Hematopoietic multipotent progenitor cell treated with erythropoietin and hydrocortisone succinate and interleukin-3 and kit ligand, for 4 days (in vitro differentiated cells): ENCODE data around the gene CRYL1.
A peak's percentile ranks its signal among the peaks of the same experiment; 100 is the strongest.

Experiments used
- DNase-seq: peaks from one replicate; pipeline ENCODE4 v3.0.0-alpha.2; 2015

CRYL1 gene, protein sequence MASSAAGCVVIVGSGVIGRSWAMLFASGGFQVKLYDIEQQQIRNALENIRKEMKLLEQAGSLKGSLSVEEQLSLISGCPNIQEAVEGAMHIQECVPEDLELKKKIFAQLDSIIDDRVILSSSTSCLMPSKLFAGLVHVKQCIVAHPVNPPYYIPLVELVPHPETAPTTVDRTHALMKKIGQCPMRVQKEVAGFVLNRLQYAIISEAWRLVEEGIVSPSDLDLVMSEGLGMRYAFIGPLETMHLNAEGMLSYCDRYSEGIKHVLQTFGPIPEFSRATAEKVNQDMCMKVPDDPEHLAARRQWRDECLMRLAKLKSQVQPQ

GRCh38 chr13:20525601-20526544 is at the start of gene CRYL1:
Gene CRYL1 (minus strand): TSS chr13:20525857. CDS start chr13:20525794, 63 bp downstream.
- peak; percentile 86 for DNase-seq

DNA sequence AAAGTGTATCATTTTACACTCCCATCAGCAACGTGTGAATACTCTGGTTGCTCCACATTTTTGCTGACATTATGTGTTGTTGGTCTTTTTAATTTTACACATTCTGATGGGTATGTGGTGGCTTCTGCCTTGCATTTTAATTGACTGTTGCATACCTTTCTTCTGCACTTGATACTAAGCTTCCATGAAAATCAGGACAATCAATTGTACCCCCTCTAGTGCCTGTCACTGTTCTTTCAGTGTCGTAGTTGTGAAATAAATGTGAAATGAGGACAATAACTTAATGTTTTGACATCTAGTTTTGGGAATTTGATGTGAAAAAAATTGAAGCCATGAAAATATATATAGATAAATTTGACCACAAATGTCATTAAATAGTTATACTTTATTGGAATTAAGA is 48.0 kb upstream of the CRYL1 start:
- no peak for DNase-seq

DNA sequence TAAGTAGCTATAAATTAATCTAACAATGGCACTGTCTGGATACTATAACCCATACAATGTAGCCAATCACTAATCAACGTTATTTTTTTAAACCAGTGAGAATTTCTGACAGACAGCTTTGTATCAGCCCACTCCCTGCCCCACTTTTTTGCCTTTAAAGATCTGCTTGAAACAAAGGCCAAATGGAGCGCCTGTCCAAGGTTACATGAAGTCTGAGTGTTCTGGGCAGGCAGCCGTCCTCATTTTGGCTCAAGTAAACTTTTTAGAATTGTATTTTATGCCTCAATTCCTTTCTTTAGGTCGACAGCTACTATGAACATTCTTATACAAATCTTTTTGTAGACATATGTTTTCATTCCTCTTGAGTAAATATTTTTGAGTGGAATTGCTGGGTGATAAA is 47.5 kb upstream of the CRYL1 start:
- DNase-seq = no peak

GRCh38 chr13:20571676-20572075 is 46.0 kb upstream of the CRYL1 start:
- DNase-seq = no peak

DNA sequence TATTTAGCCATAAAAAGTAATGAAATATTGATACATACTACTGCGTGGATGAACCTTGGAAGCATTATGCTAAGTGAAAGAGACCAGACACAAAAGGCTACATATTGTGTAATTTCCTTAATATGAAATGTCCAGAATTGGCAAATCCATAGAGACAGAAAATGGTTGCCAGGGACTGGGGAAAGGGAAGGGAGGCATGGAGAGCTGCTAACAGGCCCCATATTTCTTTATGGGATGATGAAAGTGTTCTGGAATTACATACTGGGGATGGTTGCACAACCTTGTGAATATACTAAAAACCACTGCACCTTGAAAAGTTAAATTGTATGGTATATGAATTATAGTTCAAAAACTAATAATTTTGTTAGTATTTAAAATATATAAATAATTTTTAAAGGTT is 44.9 kb upstream of the CRYL1 start:
- DNase-seq = no peak

GRCh38 chr13:20567881-20568528 is 42.3 kb upstream of the CRYL1 start:
- no peak for DNase-seq

GRCh38 chr13:20566898-20567874 is 41.5 kb upstream of the CRYL1 start, which contains the start of gene IFT88:
Gene IFT88 (plus strand): TSS chr13:20567157. CDS start chr13:20574386, 7,229 bp downstream.
- peak; percentile 96 for DNase-seq

DNA sequence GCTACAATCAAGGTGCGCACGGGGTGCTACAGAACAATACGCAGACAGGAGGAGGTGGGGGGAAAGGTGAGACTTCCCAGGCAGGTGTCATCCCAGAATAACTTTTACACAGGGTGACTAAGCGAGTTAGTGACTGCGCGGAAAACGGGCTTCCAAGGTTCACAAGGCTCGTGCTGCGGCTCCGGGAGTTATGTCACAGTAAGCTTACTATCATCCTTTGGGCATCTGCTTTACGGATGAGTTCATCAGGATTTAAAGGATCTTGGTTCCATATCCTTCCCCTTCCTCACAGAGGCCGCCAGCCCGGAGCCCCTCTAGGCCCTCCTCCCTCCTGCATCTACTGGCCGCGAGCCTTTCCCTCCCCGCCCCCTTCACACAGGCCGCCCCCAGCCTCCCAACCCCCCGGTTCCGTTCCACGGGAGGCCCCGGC is 40.8 kb upstream of the CRYL1 start:
- DNase-seq = no peak

DNA sequence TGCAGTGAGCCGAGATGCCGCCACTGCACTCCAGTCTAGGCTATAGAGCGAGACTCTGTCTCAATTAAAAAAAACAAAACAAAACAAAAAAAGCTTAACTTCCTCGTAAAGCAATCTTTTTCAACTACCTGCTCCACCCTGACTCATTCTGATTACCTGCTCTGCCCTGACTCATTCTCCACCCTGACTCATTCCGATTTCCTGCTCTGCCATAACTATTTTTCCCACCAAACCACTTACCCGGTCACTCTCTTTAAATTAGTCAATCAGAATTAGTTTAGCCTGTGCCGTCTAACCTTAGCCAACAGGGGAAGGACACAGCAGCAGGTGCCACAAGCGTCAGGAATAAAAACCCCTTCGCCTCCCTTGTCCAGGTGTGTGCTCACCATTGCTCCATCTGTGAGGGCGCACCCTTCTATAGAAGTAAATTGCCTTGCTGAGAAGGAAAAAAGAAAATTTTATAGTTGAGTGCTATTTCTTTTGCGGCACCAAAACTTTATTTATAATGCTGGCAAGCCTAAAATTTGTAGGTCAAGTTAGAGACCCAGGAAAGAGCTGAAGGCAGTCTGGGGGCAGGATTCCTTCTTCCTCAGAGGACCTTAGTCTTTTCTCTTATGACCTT is 39.6 kb upstream of the CRYL1 start:
- peak; percentile 40 for DNase-seq

- DNase-seq = no peak
Measured at GRCh38 chr13:20561741-20562140, 36.1 kb upstream of the CRYL1 start.

DNA sequence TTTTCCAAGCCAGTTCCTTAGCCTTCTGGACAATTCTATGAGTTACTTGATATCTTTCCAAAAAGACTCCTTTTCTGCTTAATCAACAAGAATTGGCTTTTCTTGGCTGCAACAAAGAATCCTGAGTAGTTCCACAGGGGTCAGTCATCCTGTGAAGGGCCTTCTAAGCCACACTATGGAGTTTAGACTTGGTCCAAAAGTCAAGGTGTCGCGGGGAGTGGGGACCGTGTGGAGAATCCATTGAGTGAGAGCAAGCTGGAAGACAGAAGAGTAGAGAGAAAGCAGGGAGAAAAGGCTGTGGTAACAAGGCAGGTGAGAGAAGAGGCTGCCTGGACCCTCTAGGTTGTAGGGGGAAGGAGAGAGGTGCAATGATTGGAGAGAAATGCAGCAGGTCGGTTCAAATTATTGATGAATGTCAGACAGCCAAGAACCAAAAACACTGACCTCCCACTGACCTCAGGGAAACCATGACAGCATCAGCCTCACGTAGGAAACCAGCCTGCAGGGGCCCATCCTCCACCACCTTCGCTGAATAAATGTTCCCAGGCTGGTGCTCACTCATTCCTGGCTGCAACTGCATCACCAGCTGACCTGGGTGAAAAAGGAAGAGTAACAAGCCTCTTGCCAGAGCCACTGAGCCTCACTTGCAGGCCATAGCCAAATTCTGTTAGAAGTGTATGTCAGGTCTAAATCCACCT is 34.2 kb upstream of the CRYL1 start:
- no peak for DNase-seq

GRCh38 chr13:20558982-20559381 is 33.3 kb upstream of the CRYL1 start:
- DNase-seq = no peak

DNA sequence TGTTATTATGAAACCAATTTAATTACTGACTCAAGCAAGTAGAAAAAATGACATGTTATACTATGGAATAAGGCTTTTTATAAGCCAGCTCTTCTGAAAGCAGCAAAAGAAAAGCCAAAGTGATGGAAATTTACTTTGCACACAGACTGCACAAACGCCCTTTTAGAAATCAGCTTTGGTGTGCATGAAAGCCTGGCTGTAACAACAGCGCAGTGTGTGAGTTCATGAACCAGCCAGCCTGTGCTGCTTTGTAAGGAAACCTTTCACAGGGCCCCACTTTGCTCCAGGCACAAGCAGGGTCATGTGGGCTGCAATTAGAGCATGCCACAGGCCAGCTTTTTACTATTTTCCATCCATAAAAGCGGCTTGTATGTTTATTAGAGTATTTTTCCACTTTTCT is 27.7 kb upstream of the CRYL1 start:
- no peak for DNase-seq

DNA sequence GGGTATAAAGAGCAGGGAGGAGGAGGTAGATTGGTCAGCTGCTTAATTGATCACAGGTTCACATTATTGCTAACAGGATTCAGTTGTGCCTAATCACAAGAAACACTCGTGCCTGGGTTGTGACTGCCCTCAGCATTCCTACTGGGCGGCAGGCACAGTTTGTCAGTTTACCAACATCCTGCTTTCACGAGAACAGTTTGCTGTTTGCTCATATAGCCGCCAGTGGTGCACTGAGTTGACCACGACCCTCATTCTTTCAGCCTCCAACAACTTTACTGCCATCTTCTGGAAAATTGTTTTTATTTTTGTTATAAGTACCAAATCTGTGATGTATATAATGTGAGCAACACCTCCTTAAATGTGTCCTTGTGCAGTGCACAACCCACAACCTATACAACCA is 25.1 kb upstream of the CRYL1 start:
- peak; percentile 60 for DNase-seq

DNA sequence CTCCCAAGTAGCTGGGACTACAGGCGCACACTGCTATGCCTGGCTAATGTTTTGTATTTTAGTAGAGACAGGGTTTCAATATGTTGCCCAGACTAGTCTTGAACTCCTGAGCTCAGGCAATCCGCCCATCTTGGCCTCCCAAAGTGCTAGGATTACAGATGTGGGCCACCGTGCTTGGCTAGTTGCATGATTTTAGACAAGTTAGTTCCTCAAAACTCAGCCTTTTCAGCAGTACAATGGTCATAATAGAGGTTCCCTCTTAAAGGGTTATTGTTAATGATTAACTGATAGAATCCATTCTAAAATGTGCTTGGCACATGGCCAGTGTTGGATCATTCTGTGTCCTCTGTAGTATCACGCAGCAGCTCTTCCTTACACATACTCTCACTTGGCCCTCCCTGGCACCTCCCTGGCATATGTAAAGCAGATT is 21.8 kb upstream of the CRYL1 start:
- no peak for DNase-seq

- peak; percentile 89 for DNase-seq
Measured at GRCh38 chr13:20546556-20546955, 20.9 kb upstream of the CRYL1 start.

GRCh38 chr13:20544201-20544923 is 18.7 kb upstream of the CRYL1 start:
- peak; percentile 57 for DNase-seq

DNA sequence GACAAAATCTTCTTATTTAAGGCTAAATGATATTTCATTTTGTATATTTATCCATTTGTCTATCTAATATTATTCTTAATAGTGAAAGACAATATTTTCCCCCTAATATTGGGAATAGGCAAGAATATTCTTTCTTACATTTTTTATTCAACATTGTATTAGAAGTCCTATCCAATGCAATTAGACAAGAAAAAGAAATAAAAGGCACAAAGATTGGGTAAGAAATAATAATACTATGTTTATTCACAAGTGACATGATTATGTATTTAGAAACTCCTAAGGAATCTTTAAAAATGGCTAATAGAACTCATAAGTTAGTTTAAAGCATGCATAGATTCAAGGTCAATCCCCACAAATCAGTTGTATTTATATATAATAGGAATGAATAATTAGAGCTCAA is 11.3 kb upstream of the CRYL1 start:
- DNase-seq = no peak

DNA sequence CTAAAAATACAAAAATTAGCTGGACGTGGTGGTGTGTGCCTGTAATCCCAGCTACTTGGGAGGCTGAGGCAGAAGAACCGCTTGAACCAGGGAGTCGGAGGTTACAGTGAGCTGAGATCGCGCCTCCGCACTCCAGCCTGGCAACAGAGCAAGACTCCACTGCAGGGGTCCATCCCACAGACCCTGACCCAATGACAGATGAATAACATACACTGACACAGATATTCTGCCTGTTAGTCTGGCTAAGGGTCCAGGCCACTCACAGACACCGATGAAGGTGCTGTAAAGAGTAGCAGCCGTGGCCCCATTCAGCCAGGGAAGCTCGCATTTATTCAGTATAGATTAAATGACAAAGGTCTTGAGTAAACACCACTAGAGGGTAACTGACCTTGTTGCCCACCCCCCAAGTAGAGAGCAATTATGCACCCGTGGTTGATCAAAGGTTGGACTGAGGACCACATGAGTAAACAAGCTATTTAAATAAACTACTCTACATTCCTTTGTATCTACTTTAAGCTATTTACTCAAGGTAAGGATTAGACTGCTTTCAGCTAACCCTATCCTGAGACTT is 8.5 kb upstream of the CRYL1 start:
- DNase-seq = no peak

GRCh38 chr13:20528452-20528851 is 2.8 kb upstream of the CRYL1 start:
- no peak for DNase-seq
